GM10248 (cell line): ENCODE measurements around the gene VAC14.

Source experiments
- CTCF ChIA-PET: fragments of 300-600 bp; sonication (Branson Sonifier 250); formaldehyde crosslinking; extraction: SDS; loops from one replicate; lab custom pipeline; 2021; ENCODE audit warnings: antibody characterized with exemption; lab: Yijun Ruan, JAX
- POLR2A ChIA-PET: fragments of 350-650 bp; sonication (Branson Sonifier 250); formaldehyde crosslinking; extraction: SDS; loops from one replicate; lab custom pipeline; 2020; ENCODE audit warnings: antibody characterized with exemption; lab: Yijun Ruan, JAX
- DNase-seq: peaks from one replicate; pipeline ENCODE4 v3.0.0; 2012; ENCODE audit errors: extremely low spot score
- CTCF ChIP-seq: IDR thresholded peaks from 2 replicates; pipeline ENCODE4 v1.5.1; 2012; ENCODE audit warnings: mild to moderate bottlenecking, low read depth; ENCODE audit errors: extremely low read depth, missing control alignments, control extremely low read depth

Gene VAC14

GRCh38 chr16:70712942-70713341 is 88.0 kb downstream of the VAC14 start:
- ChIA-PET POLR2A (no interaction called here), CTCF (no interaction called here)
- DNase-seq, result no peak

GRCh38 chr16:70712359-70712758 is 88.6 kb downstream of the VAC14 start:
- ChIA-PET CTCF (no interaction called here), POLR2A (no interaction called here)
- TF ChIP-seq CTCF, result no peak
- DNase-seq, result no peak

More at GRCh38 chr16:70712942-70713341, 88.0 kb downstream of the VAC14 start:
- no peak for TF ChIP-seq CTCF

DNA sequence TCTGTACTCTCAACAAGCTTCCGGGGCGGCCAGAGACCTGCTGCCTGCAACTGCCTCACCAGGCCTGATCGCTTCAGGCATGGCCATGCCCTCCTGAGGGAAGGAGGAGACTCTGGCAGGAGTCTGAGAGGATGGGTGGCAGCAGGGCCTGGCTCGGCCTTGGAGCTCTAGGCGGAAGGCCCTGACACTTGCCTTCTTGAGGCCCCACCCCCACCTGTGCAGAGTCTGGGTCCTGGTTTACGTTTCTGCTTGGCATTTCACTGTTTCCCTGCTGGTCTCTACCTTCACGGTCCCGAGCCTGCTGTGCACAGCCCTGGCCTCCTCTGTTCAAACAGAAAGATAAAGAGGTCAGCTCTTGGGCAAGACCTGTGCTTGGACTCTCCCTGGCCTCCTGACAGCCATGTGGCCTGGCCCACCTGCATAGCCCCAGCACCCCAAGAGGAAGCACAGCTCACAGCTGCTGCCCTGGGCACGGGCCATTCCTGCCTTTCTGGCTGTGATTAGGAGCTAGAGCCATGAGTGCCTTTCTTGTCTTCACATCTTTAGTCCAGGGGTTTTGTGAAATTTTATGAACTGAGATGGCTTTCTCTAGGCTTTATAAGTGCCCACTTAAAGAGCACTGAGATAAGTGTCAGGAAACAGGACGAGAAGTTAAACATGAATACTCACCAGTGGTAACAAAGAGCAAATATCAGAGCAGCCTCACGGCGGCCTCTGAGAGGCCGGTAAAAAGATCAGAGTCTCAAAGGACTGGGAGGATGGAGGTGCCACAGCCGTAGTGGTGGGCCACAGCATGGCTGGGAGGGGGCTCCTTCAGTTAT is 89.5 kb downstream of the VAC14 start:
- POLR2A ChIA-PET, result no interaction called here
- no peak for TF ChIP-seq CTCF
- CTCF ChIA-PET, result interaction anchor here (1.3 kb wide), 1 partner anchor 17 kb away, joined by 3 read pairs; no protein-coding TSS in a partner anchor
- no peak for DNase-seq

GRCh38 chr16:70710422-70711210 is 90.3 kb downstream of the VAC14 start:
- TF ChIP-seq CTCF, result no peak
- CTCF ChIA-PET, result interaction anchor here (0.7 to 1.3 kb wide), 2 partner anchors 18 to 56 kb away, joined by 3 to 4 read pairs; no protein-coding TSS in a partner anchor
- DNase-seq, result no peak
- POLR2A ChIA-PET, result no interaction called here

- ChIA-PET CTCF (interaction anchor here (1.3 kb wide), 1 partner anchor 10 kb away, joined by 4 read pairs; no protein-coding TSS in a partner anchor), POLR2A (no interaction called here)
- no peak for DNase-seq
- TF ChIP-seq CTCF, result no peak
Measured at GRCh38 chr16:70709942-70710341, 91.0 kb downstream of the VAC14 start.

DNA sequence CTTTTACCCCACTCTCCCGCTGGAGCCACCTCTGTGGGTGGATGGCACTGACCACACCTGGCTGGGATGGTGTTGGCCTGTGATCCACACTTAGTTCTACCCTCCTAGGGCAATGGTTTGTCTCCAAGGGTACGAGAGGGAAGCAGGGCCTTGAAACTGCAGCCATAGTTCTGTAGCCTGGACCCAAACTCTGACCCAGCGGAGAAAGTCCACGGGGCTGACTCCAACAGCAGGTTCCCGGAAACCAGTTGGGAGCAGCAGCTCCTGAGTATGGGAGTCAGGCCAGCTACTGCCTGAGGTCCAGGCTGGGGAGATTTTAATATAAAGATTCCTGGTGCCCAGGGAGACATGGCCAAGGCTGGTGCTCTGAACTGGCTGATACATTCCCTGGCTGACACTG is 91.5 kb downstream of the VAC14 start:
- CTCF ChIA-PET, result interaction anchor here (1.3 kb wide), 1 partner anchor 10 kb away, joined by 4 read pairs; no protein-coding TSS in a partner anchor
- DNase-seq, result no peak
- POLR2A ChIA-PET, result no interaction called here
- TF ChIP-seq CTCF, result no peak
